Measurements from ENCODE around the gene ACSL6.
A peak's percentile ranks its signal among the peaks of the same experiment; 100 is the strongest.

The ACSL6 gene

DNA sequence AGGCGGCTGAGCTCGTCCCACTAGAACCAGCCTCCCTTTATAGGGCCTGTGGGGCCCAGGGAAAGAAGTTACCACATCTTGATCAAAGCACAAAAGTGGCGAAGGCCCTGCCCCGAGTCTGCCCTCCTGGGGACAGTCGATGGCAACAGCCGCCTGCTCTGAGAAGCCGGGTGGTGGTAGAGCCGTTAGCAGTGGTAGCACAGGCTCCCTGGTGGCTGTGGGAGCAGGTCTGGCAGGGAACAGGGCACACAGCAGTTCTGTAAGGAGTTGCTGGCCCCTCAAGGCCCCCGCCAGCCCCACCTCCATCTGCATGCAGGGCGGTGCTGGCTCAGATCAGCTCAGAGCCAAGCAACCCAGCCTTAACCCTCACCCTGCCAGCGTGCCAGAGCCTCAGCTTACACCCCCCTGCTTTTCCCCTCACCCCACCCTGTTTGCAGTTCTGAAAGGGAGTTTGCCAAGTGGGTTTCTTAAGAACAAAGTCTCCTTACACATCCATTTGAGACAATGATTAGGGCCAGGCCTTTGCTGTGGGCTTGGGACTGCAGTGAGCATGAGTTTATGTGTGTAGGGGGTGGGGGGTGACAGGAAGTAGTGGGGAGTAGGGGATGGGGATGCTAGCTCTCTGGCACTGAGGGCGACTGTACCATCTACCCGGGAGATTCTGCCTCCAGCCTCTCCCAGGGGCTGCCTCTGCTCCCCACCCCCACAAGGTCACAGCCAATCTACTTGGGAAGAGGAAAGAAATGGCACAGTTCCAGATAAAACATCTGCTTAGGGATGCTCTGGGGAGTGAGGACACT, 11.8 kb downstream of the ACSL6 start:
- peak overlapping the region; percentile 3 for H3K27ac ChIP-seq (ENCODE audit: low read depth, low read length)
- no peak overlapping the region for H3K9ac ChIP-seq (ENCODE audit: low read length)

DNA sequence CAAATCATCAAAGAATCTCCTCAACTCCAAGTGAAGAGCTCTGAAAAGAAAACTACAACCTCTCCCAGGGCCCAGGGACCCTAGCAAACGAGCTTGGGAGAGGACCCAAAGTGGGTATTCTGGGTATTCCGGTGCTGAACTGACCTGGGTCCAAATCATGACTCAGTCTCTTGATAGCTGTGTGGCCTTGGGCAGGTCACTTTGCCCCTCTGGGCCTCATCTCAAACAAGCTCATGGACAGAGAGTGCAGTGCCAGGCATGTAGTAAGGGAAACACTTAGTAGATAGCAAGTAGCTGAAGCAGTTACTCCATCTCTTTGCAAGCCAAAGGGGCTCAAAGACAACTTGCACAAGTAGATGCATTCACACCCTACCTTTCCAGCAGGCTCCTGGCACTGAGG, 12.4 kb downstream of the ACSL6 start:
- H3K36me3 ChIP-seq (ENCODE audit: control insufficient read depth, insufficient read depth, low read length) = no peaks in the 10 kb centered on the region
- no peak overlapping the region for H3K4me3 ChIP-seq (ENCODE audit: low read length)
- H3K9ac ChIP-seq (ENCODE audit: low read length) = no peak overlapping the region
- no peaks in the 10 kb centered on the region for H3K4me1 ChIP-seq (ENCODE audit: control insufficient read depth, insufficient read depth, low read length)
- H3K27ac ChIP-seq (ENCODE audit: low read depth, low read length) = peak overlapping the region; percentile 3
- H3K27me3 ChIP-seq (ENCODE audit: control insufficient read depth, insufficient read depth, low read length) = no peaks in the 10 kb centered on the region

More for the DNA sequence above, 11.8 kb downstream of the ACSL6 start:
- H3K4me1 ChIP-seq (ENCODE audit: control insufficient read depth, insufficient read depth, low read length) = no peaks in the 10 kb centered on the region
- H3K27me3 ChIP-seq (ENCODE audit: control insufficient read depth, insufficient read depth, low read length) = no peaks in the 10 kb centered on the region
- no peaks in the 10 kb centered on the region for H3K36me3 ChIP-seq (ENCODE audit: control insufficient read depth, insufficient read depth, low read length)
- no peak overlapping the region for H3K4me3 ChIP-seq (ENCODE audit: low read length)

DNA sequence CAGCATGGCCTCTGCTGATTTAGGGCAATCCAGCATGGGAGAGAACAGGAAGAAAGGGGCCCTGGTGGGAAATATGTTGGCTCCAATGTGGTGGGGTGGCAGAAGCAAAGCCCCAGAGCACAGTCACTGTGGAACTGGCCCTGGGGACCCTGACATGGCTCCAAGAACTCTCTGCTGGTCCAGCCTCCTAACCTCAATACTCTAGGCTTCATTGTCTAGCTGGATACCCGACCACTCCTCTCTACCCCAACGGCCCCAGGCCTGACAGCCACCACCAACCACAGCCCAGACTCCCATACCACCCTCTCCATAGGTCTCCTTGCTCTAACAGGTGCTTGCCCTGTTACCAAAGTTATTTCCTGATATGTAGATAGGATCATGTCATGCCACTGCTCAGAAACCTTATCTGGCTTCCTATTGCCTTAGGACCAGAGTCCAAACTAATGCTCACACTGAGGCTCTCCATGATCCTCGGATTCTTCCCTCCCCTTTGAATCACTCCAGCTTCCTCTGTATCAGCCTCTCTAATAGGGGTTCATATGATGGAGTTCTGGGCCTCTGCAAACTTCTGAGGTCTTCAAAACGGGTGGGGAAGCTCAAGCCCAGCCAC, 12.9 kb downstream of the ACSL6 start:
- Histone ChIP-seq H3K27me3 (ENCODE audit: control insufficient read depth, insufficient read depth, low read length) (no peaks in the 10 kb centered on the region), H3K36me3 (ENCODE audit: control insufficient read depth, insufficient read depth, low read length) (no peaks in the 10 kb centered on the region), H3K4me3 (ENCODE audit: low read length) (no peak overlapping the region), H3K27ac (ENCODE audit: low read depth, low read length) (no peak overlapping the region), H3K9ac (ENCODE audit: low read length) (no peak overlapping the region), H3K4me1 (ENCODE audit: control insufficient read depth, insufficient read depth, low read length) (no peaks in the 10 kb centered on the region)

DNA sequence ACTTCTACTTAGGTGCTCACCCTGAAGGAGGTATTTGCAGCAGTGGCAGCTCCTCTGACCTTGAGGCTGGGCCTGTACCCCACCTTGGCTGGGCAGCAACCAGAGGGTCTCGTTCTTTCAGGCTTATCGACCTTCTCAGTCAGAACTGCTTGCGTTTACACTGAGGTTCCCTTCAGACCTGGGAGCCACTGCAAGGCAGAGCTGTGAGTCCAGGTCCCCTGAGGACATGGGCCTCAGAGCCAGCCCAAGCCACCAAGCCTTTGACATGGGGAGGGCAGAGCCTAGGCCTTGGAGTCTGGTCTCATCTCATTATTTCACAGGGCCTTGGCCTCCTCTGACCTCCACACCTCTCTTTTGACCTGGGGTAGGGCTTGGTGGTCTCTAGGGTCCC, 13.7 kb downstream of the ACSL6 start:
- H3K4me1 ChIP-seq (ENCODE audit: control insufficient read depth, insufficient read depth, low read length) = no peaks in the 10 kb centered on the region
- H3K4me3 ChIP-seq (ENCODE audit: low read length) = no peak overlapping the region
- no peak overlapping the region for H3K27ac ChIP-seq (ENCODE audit: low read depth, low read length)
- no peaks in the 10 kb centered on the region for H3K27me3 ChIP-seq (ENCODE audit: control insufficient read depth, insufficient read depth, low read length)
- no peaks in the 10 kb centered on the region for H3K36me3 ChIP-seq (ENCODE audit: control insufficient read depth, insufficient read depth, low read length)
- no peak overlapping the region for H3K9ac ChIP-seq (ENCODE audit: low read length)

DNA sequence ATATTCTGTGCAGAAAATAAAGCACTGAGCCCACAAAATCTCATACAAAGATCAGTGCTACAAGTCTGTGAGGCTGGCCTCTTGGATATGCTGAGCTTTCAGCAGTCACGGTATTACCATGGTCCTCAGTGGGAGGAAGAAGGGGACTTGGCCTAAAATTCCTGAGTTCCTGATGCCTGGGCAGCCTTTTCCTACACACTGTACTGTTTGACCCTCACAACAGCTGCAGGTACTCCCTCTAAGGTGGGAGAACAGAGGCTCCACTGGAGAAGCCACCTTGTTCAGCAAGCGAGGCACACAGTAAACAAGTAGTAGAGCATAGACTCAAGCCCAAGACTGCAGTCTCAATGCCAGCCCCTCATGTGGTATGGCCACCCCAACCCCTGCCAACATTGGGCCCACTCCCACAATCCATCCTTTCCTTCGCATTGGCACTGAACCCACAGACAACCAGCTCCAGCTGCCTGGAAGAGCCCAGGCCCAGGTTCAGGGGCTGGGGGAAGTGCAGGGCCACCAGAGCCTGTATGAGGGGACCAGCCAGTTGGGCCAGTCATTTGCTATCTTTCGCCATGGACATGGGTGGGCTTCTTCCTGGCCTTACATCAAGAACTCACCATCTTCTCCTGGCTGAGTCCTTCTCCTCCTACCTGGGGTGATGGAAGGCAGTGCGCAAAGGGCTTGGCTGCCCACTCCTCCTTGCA, 14.3 kb downstream of the ACSL6 start:
- Histone ChIP-seq H3K9ac (ENCODE audit: low read length) (no peak overlapping the region), H3K4me1 (ENCODE audit: control insufficient read depth, insufficient read depth, low read length) (no peaks in the 10 kb centered on the region)

DNA sequence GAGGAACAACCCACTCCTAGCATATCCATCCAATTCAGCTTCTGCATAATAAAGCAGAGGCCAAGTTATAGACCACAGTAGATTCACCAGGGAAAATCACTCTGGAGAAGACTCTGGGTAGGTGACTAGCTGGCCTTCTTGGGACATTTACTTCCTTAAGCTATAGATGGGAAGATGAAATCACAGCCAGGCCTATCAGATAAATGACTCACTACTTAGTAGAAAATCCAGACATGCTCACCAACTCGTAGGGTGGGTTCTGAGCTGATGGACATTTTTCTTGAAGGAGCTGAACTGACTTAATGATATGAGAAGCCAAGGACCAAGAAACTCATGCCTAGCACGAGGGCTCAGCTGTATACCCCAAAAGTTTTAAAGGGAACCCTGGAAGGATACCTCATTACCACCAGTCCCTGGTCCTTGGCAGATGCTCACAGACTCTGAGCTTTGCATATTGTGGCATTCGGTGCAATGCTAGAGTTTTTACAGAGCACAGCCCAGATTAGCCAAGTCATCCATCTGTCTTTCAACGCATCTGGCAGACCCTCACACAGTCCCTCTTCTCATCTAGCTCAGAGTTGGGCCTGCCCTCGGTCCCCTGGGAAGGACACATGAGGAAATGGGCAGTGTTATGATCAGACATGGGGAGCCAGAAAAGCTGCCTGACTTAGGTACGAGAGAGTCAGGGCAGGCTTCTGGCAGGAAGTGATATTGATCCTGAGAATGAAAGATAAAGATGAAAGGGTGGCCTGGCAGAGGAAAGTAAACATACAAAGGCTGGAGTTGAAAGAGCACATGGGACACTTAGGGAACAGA, 15.0 kb downstream of the ACSL6 start:
- Histone ChIP-seq H3K36me3 (ENCODE audit: control insufficient read depth, insufficient read depth, low read length) (no peaks in the 10 kb centered on the region), H3K27me3 (ENCODE audit: control insufficient read depth, insufficient read depth, low read length) (no peaks in the 10 kb centered on the region), H3K9ac (ENCODE audit: low read length) (no peak overlapping the region), H3K4me1 (ENCODE audit: control insufficient read depth, insufficient read depth, low read length) (no peaks in the 10 kb centered on the region), H3K4me3 (ENCODE audit: low read length) (no peak overlapping the region), H3K27ac (ENCODE audit: low read depth, low read length) (no peak overlapping the region)

More for the DNA sequence above, 14.3 kb downstream of the ACSL6 start:
- Histone ChIP-seq H3K27ac (ENCODE audit: low read depth, low read length) (no peak overlapping the region), H3K36me3 (ENCODE audit: control insufficient read depth, insufficient read depth, low read length) (no peaks in the 10 kb centered on the region), H3K4me3 (ENCODE audit: low read length) (no peak overlapping the region), H3K27me3 (ENCODE audit: control insufficient read depth, insufficient read depth, low read length) (no peaks in the 10 kb centered on the region)

DNA sequence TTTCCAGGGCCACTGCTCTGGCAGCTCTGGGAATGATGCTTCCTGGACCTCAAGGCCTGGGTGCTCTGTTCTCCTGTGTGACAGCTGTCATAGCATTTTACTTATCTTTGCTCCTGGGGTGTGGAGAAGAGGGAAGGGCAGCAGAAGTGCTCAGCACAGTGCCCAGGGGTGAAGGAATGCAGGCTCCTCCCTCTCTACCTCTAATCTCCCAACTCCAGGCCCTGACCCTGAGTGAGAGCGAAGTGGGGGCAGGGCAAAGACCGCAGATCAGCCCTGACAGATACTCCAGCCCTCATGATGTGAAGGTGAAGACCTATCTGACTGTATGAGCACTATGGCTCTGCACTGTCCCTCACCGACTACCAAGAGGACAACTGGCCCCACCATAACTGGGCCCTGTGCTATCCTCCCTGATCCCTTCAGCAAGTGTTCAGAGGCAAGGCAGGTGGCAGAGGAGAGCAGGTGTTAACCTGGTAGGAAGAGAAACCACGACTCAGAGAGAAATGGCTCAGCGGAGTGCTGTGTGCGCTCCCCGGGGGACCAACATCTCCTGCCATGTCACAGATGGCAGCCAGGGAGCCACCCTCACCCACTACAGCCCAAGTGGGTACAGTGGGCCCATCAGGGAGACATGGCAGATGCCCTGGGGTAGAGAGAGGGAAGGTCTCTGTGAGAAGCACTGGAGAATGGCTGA, 16.8 kb downstream of the ACSL6 start:
- no peaks in the 10 kb centered on the region for H3K27me3 ChIP-seq (ENCODE audit: control insufficient read depth, insufficient read depth, low read length)
- no peaks in the 10 kb centered on the region for H3K4me1 ChIP-seq (ENCODE audit: control insufficient read depth, insufficient read depth, low read length)
- no peak overlapping the region for H3K9ac ChIP-seq (ENCODE audit: low read length)
- no peak overlapping the region for H3K27ac ChIP-seq (ENCODE audit: low read depth, low read length)
- no peaks in the 10 kb centered on the region for H3K36me3 ChIP-seq (ENCODE audit: control insufficient read depth, insufficient read depth, low read length)
- H3K4me3 ChIP-seq (ENCODE audit: low read length) = no peak overlapping the region

DNA sequence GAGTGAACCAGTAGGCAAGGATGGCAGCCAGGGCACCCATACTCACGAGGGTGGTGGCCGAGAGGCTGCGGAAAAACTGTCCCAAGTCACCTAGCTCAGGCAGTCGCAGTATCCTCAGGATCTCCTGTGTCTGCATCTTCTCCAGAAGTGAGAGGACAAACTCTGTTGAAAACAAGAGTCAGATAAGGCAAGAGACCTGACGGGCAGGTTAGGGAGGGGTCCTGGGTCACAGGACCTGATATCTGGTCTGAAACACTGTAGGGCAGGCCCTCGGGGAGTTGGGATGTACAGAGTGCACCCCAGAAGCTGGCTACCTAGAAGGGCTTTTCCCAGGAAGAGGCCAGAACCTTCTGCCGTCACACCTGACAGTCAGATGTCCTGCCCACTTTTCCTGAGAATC, 17.4 kb downstream of the ACSL6 start:
- Histone ChIP-seq H3K36me3 (ENCODE audit: control insufficient read depth, insufficient read depth, low read length) (no peaks in the 10 kb centered on the region), H3K4me3 (ENCODE audit: low read length) (no peak overlapping the region), H3K27me3 (ENCODE audit: control insufficient read depth, insufficient read depth, low read length) (no peaks in the 10 kb centered on the region), H3K27ac (ENCODE audit: low read depth, low read length) (no peak overlapping the region), H3K9ac (ENCODE audit: low read length) (no peak overlapping the region), H3K4me1 (ENCODE audit: control insufficient read depth, insufficient read depth, low read length) (no peaks in the 10 kb centered on the region)

DNA sequence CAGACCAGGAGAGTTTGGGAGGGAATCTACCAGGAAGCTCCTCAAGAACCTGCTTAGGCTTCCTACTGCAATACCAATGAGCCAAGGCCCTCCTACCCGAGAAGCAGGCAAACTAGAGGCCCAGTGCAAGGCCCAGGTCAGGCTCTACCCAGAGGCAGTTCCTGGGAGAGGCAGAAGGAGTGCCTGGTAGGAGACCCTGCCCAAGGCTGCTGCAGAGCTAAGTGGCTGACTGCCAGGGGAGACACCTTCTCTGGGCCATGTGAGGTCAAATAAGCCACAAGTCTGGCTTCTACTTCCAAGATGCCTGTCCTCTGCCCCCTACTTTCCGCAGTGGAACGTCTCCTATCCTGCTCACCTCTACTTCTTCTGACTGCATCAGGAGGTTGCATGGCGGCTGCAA, 17.8 kb downstream of the ACSL6 start:
- H3K4me3 ChIP-seq (ENCODE audit: low read length) = no peak overlapping the region
- no peaks in the 10 kb centered on the region for H3K4me1 ChIP-seq (ENCODE audit: control insufficient read depth, insufficient read depth, low read length)
- H3K36me3 ChIP-seq (ENCODE audit: control insufficient read depth, insufficient read depth, low read length) = no peaks in the 10 kb centered on the region
- no peak overlapping the region for H3K27ac ChIP-seq (ENCODE audit: low read depth, low read length)
- no peak overlapping the region for H3K9ac ChIP-seq (ENCODE audit: low read length)
- H3K27me3 ChIP-seq (ENCODE audit: control insufficient read depth, insufficient read depth, low read length) = no peaks in the 10 kb centered on the region

DNA sequence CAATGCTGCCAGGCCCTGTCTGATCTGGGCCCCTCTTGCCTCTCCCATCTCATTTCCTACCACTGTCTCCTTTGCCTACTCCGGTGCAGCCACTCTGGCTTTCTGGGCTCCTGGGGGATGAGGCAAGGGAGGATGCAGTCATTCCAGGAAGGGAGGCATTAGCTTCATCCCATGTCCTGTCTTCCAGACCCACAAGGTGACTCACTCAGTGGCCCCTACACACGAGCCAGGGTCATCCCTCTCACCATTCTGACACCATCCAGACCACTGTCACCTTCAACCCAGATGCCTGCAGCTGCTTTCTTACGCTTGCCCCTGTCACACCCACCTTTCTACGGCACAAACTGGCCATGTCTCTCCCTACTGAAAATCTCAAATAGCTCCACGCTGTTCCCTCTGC, 19.1 kb downstream of the ACSL6 start:
- H3K27me3 ChIP-seq (ENCODE audit: control insufficient read depth, insufficient read depth, low read length) = no peaks in the 10 kb centered on the region
- H3K4me1 ChIP-seq (ENCODE audit: control insufficient read depth, insufficient read depth, low read length) = no peaks in the 10 kb centered on the region
- no peaks in the 10 kb centered on the region for H3K36me3 ChIP-seq (ENCODE audit: control insufficient read depth, insufficient read depth, low read length)
- no peak overlapping the region for H3K27ac ChIP-seq (ENCODE audit: low read depth, low read length)
- H3K4me3 ChIP-seq (ENCODE audit: low read length) = no peak overlapping the region
- no peak overlapping the region for H3K9ac ChIP-seq (ENCODE audit: low read length)

DNA sequence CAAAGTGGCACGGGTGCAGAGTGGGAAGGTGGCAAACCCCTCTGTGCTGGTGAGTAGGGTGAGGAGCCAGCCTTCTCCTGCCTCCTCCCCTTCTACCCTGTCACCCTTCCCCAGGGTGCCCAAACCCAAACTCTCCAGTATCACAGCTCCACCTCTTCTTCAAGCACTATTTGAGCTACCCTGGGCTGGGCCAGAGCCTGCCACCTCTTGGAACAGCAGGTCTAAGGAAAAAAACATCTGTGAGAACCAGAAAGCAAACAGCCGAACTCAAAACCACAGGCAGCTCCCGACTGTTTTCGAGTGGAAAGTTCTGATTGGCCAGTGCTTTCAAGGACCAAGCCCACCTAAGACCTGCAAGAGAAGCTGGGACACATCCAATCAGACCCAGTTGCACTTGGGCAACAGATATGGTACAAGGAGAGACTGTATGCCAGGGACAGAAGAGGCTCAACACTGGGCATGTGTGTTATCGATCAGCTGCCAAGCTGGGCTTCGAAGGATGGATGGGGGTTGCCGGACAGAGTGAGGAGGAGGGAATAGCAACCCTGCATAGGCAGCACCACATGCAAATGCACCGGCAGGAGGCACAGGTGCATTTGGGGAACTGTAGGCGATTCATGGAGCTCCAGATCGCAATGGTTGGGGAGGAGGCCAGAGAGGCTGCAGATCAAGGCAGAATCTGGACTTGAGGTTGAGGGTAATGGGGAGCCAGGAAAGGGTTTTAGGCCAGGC, 19.7 kb downstream of the ACSL6 start:
- H3K27me3 ChIP-seq (ENCODE audit: control insufficient read depth, insufficient read depth, low read length) = no peaks in the 10 kb centered on the region
- no peaks in the 10 kb centered on the region for H3K36me3 ChIP-seq (ENCODE audit: control insufficient read depth, insufficient read depth, low read length)
- no peak overlapping the region for H3K27ac ChIP-seq (ENCODE audit: low read depth, low read length)
- no peak overlapping the region for H3K9ac ChIP-seq (ENCODE audit: low read length)
- H3K4me3 ChIP-seq (ENCODE audit: low read length) = no peak overlapping the region
- no peaks in the 10 kb centered on the region for H3K4me1 ChIP-seq (ENCODE audit: control insufficient read depth, insufficient read depth, low read length)

Data from rectal smooth muscle tissue (tissue), 1 donor.